Measurements from ENCODE around the gene IL22RA1.

Gene IL22RA1

GRCh38 chr1:24138476-24139221 is 4.3 kb downstream of the IL22RA1 start:
- TF ChIP-seq CTCF (IDR thresholded peaks at IDR 0.05; ENCODE audit: control insufficient read depth, extremely low read depth, insufficient read depth), result no peak
- no peak overlapping the region for H3K4me3 ChIP-seq (ENCODE audit: low read depth, low read length)
- DNase-seq (ENCODE audit: low read depth), result no peak

- H3K4me3 ChIP-seq (ENCODE audit: low read depth, low read length), result no peak overlapping the region
- no peak for TF ChIP-seq CTCF (IDR thresholded peaks at IDR 0.05; ENCODE audit: control insufficient read depth, extremely low read depth, insufficient read depth)
- DNase-seq (ENCODE audit: low read depth), result no peak
These were observed 5.9 kb downstream of the IL22RA1 start for GRCh38 chr1:24136956-24137539.

GRCh38 chr1:24134376-24134775 is 8.6 kb downstream of the IL22RA1 start:
- no peak for DNase-seq (ENCODE audit: low read depth)
- no peak overlapping the region for H3K4me3 ChIP-seq (ENCODE audit: low read depth, low read length)
- no peak for TF ChIP-seq CTCF (IDR thresholded peaks at IDR 0.05; ENCODE audit: control insufficient read depth, extremely low read depth, insufficient read depth)

- TF ChIP-seq CTCF (IDR thresholded peaks at IDR 0.05; ENCODE audit: control insufficient read depth, extremely low read depth, insufficient read depth), result no peak
- no peak overlapping the region for H3K4me3 ChIP-seq (ENCODE audit: low read depth, low read length)
- no peak for DNase-seq (ENCODE audit: low read depth)
These were observed 9.1 kb downstream of the IL22RA1 start for GRCh38 chr1:24133819-24134218.

GRCh38 chr1:24130385-24130784 is 12.6 kb downstream of the IL22RA1 start:
- no peak for DNase-seq (ENCODE audit: low read depth)
- TF ChIP-seq CTCF (IDR thresholded peaks at IDR 0.05; ENCODE audit: control insufficient read depth, extremely low read depth, insufficient read depth), result no peak
- no peak overlapping the region for H3K4me3 ChIP-seq (ENCODE audit: low read depth, low read length)

- TF ChIP-seq CTCF (IDR thresholded peaks at IDR 0.05; ENCODE audit: control insufficient read depth, extremely low read depth, insufficient read depth), result no peak
- peak; percentile 44 for DNase-seq (ENCODE audit: low read depth)
- H3K4me3 ChIP-seq (ENCODE audit: low read depth, low read length), result no peak overlapping the region
These were observed 15.1 kb downstream of the IL22RA1 start for GRCh38 chr1:24127801-24128363.

All from LNCaP clone FGC (cell line).